SU-DHL-6 (cell line): ENCODE data around the gene KSR1.
"Not testable (repeated sequence)": the region's sequence is repeated elsewhere in the genome, so short reads cannot be mapped to it uniquely, and the experiment has no call there.

Experiments used
- CTCF ChIP-seq: fragments of 200-600 bp; sonication (generic); IDR thresholded peaks from one replicate; pipeline ENCODE4 v1.5.1; 2017; ENCODE audit warnings: antibody characterized with exemption, mild to moderate bottlenecking, low read length, moderate library complexity; ENCODE audit not compliant: insufficient read depth, poor library complexity, severe bottlenecking
- EZH2phosphoT487 ChIP-seq: fragments of 200-600 bp; sonication (generic), shearing (Covaris generic); conservative IDR thresholded peaks from 2 replicates; pipeline ENCODE4 v1.6.1; 2018; ENCODE audit warnings: mild to moderate bottlenecking, antibody characterized with exemption, low read length, moderate library complexity, mixed read lengths

GRCh38 chr17:27629260-27629659 lies 173.0 kb downstream of the KSR1 start:
- not testable (repeated sequence) for TF ChIP-seq CTCF, EZH2phosphoT487
